BE2C (cell line): Measurements from ENCODE around the gene CEL.
"Not testable (repeated sequence)": the region's sequence is repeated elsewhere in the genome, so short reads cannot be mapped to it uniquely, and the experiment has no call there.

Experiments
- DNase-seq: peaks from one replicate; pipeline ENCODE4 v3.0.0-alpha.2; 2020
- H3K27me3 ChIP-seq: fragments of 250-450 bp; sonication (Bioruptor Pico); 2 replicates; pipeline ENCODE4 v1.5.1; 2020; ENCODE audit warnings: mild to moderate bottlenecking
- H3K36me3 ChIP-seq: fragments of 250-450 bp; sonication (Bioruptor Pico); 2 replicates; pipeline ENCODE4 v1.5.1; 2020; ENCODE audit warnings: mild to moderate bottlenecking
- H3K4me1 ChIP-seq: fragments of 250-450 bp; sonication (Bioruptor Pico); 2 replicates; pipeline ENCODE4 v1.5.1; 2020
- H3K4me3 ChIP-seq: 2 replicates; pipeline ENCODE4 v1.5.1; 2011; ENCODE audit warnings: low read depth, low read length
- H3K9me3 ChIP-seq: fragments of 250-450 bp; sonication (Bioruptor Pico); 2 replicates; pipeline ENCODE4 v1.5.1; 2020
- CTCF ChIP-seq: IDR thresholded peaks from 2 replicates; pipeline ENCODE4 v1.5.1; 2012; ENCODE audit warnings: mild to moderate bottlenecking, low read depth, low read length

The CEL gene

GRCh38 chr9:133058550-133059320 lies 3.0 kb upstream of the CEL start:
- H3K4me3 ChIP-seq: no peak overlapping the region
- DNase-seq: no peak
- peaks cover 40% of the 10 kb centered on the region for H3K36me3 ChIP-seq

GRCh38 chr9:133059623-133060022 lies 2.2 kb upstream of the CEL start:
- no peak for DNase-seq
- peaks cover 32% of the 10 kb centered on the region for H3K36me3 ChIP-seq
- H3K9me3 ChIP-seq: no peaks in the 10 kb centered on the region
- no peaks in the 10 kb centered on the region for H3K27me3 ChIP-seq
- H3K4me3 ChIP-seq: no peak overlapping the region
- no peak for TF ChIP-seq CTCF
- H3K4me1 ChIP-seq: peaks cover 11% of the 10 kb centered on the region

More at GRCh38 chr9:133058550-133059320, 3.0 kb upstream of the CEL start:
- Histone ChIP-seq H3K4me1 (peaks cover 13% of the 10 kb centered on the region), H3K9me3 (no peaks in the 10 kb centered on the region), H3K27me3 (no peaks in the 10 kb centered on the region)
- TF ChIP-seq CTCF: no peak

GRCh38 chr9:133060417-133060841 lies 1.4 kb upstream of the CEL start:
- no peak for DNase-seq
- Histone ChIP-seq H3K9me3 (no peaks in the 10 kb centered on the region), H3K27me3 (no peaks in the 10 kb centered on the region), H3K4me1 (peaks cover 10% of the 10 kb centered on the region), H3K36me3 (peaks cover 24% of the 10 kb centered on the region), H3K4me3 (no peak overlapping the region)
- 0 out of 2 replicates have a peak, but pooled peaks have one; percentile 13 for TF ChIP-seq CTCF

GRCh38 chr9:133061019-133061763 lies 590 bp upstream of the CEL start:
- not testable (repeated sequence) for H3K9me3 ChIP-seq, H3K27me3 ChIP-seq, DNase-seq, H3K4me3 ChIP-seq
- H3K4me1 ChIP-seq: peaks cover 10% of the 10 kb centered on the region
- peaks cover 16% of the 10 kb centered on the region for H3K36me3 ChIP-seq

- not testable (repeated sequence) for H3K9me3 ChIP-seq, H3K4me3 ChIP-seq, H3K27me3 ChIP-seq, DNase-seq, H3K36me3 ChIP-seq
- H3K4me1 ChIP-seq: peaks cover 10% of the 10 kb centered on the region
These were observed 788 bp downstream of the CEL start for GRCh38 chr9:133062569-133062968.

GRCh38 chr9:133063159-133063499 lies 1.3 kb downstream of the CEL start:
- Histone ChIP-seq H3K27me3 (no peaks in the 10 kb centered on the region), H3K4me1 (peaks cover 10% of the 10 kb centered on the region), H3K4me3 (no peak overlapping the region), H3K9me3 (no peaks in the 10 kb centered on the region), H3K36me3 (peaks cover 2% of the 10 kb centered on the region; the same call in 1 of the 2 replicates)
- no peak for TF ChIP-seq CTCF
- DNase-seq: no peak

GRCh38 chr9:133063500-133064231 lies 1.9 kb downstream of the CEL start:
- no peak for TF ChIP-seq CTCF
- peaks cover 10% of the 10 kb centered on the region for H3K4me1 ChIP-seq
- H3K4me3 ChIP-seq: no peak overlapping the region
- no peak for DNase-seq
- no peaks in the 10 kb centered on the region for H3K27me3 ChIP-seq
- no peaks in the 10 kb centered on the region for H3K9me3 ChIP-seq
- no peaks in the 10 kb centered on the region for H3K36me3 ChIP-seq
